ENCODE results near the gene RBM42. TPM values are rescaled to one million over a fixed set of nuclear protein-coding genes. Genes with fewer than 3 reads are reported as not detected.
"Not testable (repeated sequence)": the region's sequence is repeated elsewhere in the genome, so short reads cannot be mapped to it uniquely, and the experiment has no call there.

Gene RBM42
- polyA plus RNA-seq, 4 donors = 59.7 to 71.5 (median 64.9) TPM

- Histone ChIP-seq H3K27ac (ENCODE audit: low read depth in 1 of 3, low read length in 2 of 3) (peak within 1 kb of the TSS; percentile 77 to 89 (median 87)), H3K4me3 (ENCODE audit: low read depth in 1 of 3, low read length in 3 of 3) (peak within 1 kb of the TSS; percentile 80 to 87 (median 86)), H3K36me3 (ENCODE audit: control insufficient read depth in 3 of 3, insufficient read depth in 2 of 3, low read depth in 1 of 3, low read length in 3 of 3) (peaks cover 7 to 30% (median 11%) of the 10 kb centered on the region in 3 donors), H3K27me3 (ENCODE audit: control insufficient read depth in 3 of 3, insufficient read depth in 3 of 3, low read length in 3 of 3) (no peaks in the 10 kb centered on the region), H3K4me1 (ENCODE audit: control insufficient read depth in 3 of 3, insufficient read depth in 2 of 3, low read depth in 1 of 3, low read length in 2 of 3) (peaks cover 0 to 25% (median 2%) of the 10 kb centered on the region in 3 donors), H3K9me3 (ENCODE audit: control insufficient read depth in 2 of 2, insufficient read depth in 1 of 2, low read depth in 1 of 2, low read length in 1 of 2) (no peaks in the 10 kb centered on the region)
- peak; percentile 97 to 100 for DNase-seq
- FAIRE-seq = peak; percentile 64
- WGBS, 3 donors = 0% methylated on average over 46 of the region's 46 CpGs
Measured at GRCh38 chr19:35648017-35648961, 19.5 kb downstream of the RBM42 start, which contains the start of gene COX6B1. COX6B1 (plus strand) TSS chr19:35648323; CDS start chr19:35651244, 2,921 bp downstream.

GRCh38 chr19:35650581-35650980, 21.7 kb downstream of the RBM42 start:
- Histone ChIP-seq H3K36me3 (ENCODE audit: control insufficient read depth in 3 of 3, insufficient read depth in 2 of 3, low read depth in 1 of 3, low read length in 3 of 3) (peaks cover 13 to 44% (median 17%) of the 10 kb centered on the region in 3 donors), H3K9me3 (ENCODE audit: control insufficient read depth in 2 of 2, insufficient read depth in 1 of 2, low read depth in 1 of 2, low read length in 1 of 2) (no peaks in the 10 kb centered on the region), H3K27me3 (ENCODE audit: control insufficient read depth in 3 of 3, insufficient read depth in 3 of 3, low read length in 3 of 3) (no peaks in the 10 kb centered on the region), H3K4me1 (ENCODE audit: control insufficient read depth in 3 of 3, insufficient read depth in 2 of 3, low read depth in 1 of 3, low read length in 2 of 3) (peaks cover 0 to 11% (median 2%) of the 10 kb centered on the region in 3 donors), H3K4me3 (ENCODE audit: low read depth in 1 of 3, low read length in 3 of 3) (no peak overlapping the region), H3K27ac (ENCODE audit: low read depth in 1 of 3, low read length in 2 of 3) (no peak overlapping the region)
- DNase-seq (no peak), FAIRE-seq (no peak)
- WGBS, 3 donors = 72 to 81% (median 78%) methylated on average over 9 of the region's 9 CpGs

GRCh38 chr19:35654828-35655227, 26.0 kb downstream of the RBM42 start:
- peaks cover 19 to 74% (median 27%) of the 10 kb centered on the region in 3 donors for H3K36me3 ChIP-seq (ENCODE audit: control insufficient read depth in 3 of 3, insufficient read depth in 2 of 3, low read depth in 1 of 3, low read length in 3 of 3)
- H3K27ac ChIP-seq (ENCODE audit: low read depth in 1 of 3, low read length in 2 of 3); H3K4me3 ChIP-seq (ENCODE audit: low read depth in 1 of 3, low read length in 3 of 3); FAIRE-seq; DNase-seq; H3K4me1 ChIP-seq (ENCODE audit: control insufficient read depth in 3 of 3, insufficient read depth in 2 of 3, low read depth in 1 of 3, low read length in 2 of 3); H3K27me3 ChIP-seq (ENCODE audit: control insufficient read depth in 3 of 3, insufficient read depth in 3 of 3, low read length in 3 of 3); H3K9me3 ChIP-seq (ENCODE audit: control insufficient read depth in 2 of 2, insufficient read depth in 1 of 2, low read depth in 1 of 2, low read length in 1 of 2): not testable (repeated sequence)
- 95 to 96% (median 96%) methylated on average over 6 of the region's 6 CpGs for WGBS, 3 donors

- DNase-seq (no peak), FAIRE-seq (no peak)
- H3K36me3 ChIP-seq (ENCODE audit: control insufficient read depth in 3 of 3, insufficient read depth in 2 of 3, low read depth in 1 of 3, low read length in 3 of 3) = peaks cover 19 to 72% (median 26%) of the 10 kb centered on the region in 3 donors
- H3K4me1 ChIP-seq (ENCODE audit: control insufficient read depth in 3 of 3, insufficient read depth in 2 of 3, low read depth in 1 of 3, low read length in 2 of 3) = no peaks in the 10 kb centered on the region
- no peaks in the 10 kb centered on the region for H3K27me3 ChIP-seq (ENCODE audit: control insufficient read depth in 3 of 3, insufficient read depth in 3 of 3, low read length in 3 of 3)
- H3K4me3 ChIP-seq (ENCODE audit: low read depth in 1 of 3, low read length in 3 of 3) = no peak overlapping the region
- WGBS, 3 donors = 98 to 100% (median 99%) methylated on average over 4 of the region's 4 CpGs
- no peak overlapping the region for H3K27ac ChIP-seq (ENCODE audit: low read depth in 1 of 3, low read length in 2 of 3)
- no peaks in the 10 kb centered on the region for H3K9me3 ChIP-seq (ENCODE audit: control insufficient read depth in 2 of 2, insufficient read depth in 1 of 2, low read depth in 1 of 2, low read length in 1 of 2)
Measured at GRCh38 chr19:35655600-35655999, 26.8 kb downstream of the RBM42 start.

GRCh38 chr19:35656700-35657099, 27.9 kb downstream of the RBM42 start:
- H3K4me1 ChIP-seq (ENCODE audit: control insufficient read depth in 3 of 3, insufficient read depth in 2 of 3, low read depth in 1 of 3, low read length in 2 of 3) = no peaks in the 10 kb centered on the region
- H3K27ac ChIP-seq (ENCODE audit: low read depth in 1 of 3, low read length in 2 of 3) = no peak overlapping the region
- H3K9me3 ChIP-seq (ENCODE audit: control insufficient read depth in 2 of 2, insufficient read depth in 1 of 2, low read depth in 1 of 2, low read length in 1 of 2) = no peaks in the 10 kb centered on the region
- FAIRE-seq (no peak), DNase-seq (no peak)
- no peaks in the 10 kb centered on the region for H3K27me3 ChIP-seq (ENCODE audit: control insufficient read depth in 3 of 3, insufficient read depth in 3 of 3, low read length in 3 of 3)
- H3K4me3 ChIP-seq (ENCODE audit: low read depth in 1 of 3, low read length in 3 of 3) = no peak overlapping the region
- peaks cover 16 to 68% (median 18%) of the 10 kb centered on the region in 3 donors for H3K36me3 ChIP-seq (ENCODE audit: control insufficient read depth in 3 of 3, insufficient read depth in 2 of 3, low read depth in 1 of 3, low read length in 3 of 3)
- WGBS, 3 donors = 92 to 96% (median 93%) methylated on average over 6 of the region's 6 CpGs

GRCh38 chr19:35657904-35658700, 29.3 kb downstream of the RBM42 start:
- no peak for FAIRE-seq
- H3K27ac ChIP-seq (ENCODE audit: low read depth in 1 of 3, low read length in 2 of 3) = no peak overlapping the region
- 82 to 87% (median 84%) methylated on average over 15 of the region's 15 CpGs for WGBS, 3 donors
- no peaks in the 10 kb centered on the region for H3K4me1 ChIP-seq (ENCODE audit: control insufficient read depth in 3 of 3, insufficient read depth in 2 of 3, low read depth in 1 of 3, low read length in 2 of 3)
- no peak for DNase-seq
- H3K27me3 ChIP-seq (ENCODE audit: control insufficient read depth in 3 of 3, insufficient read depth in 3 of 3, low read length in 3 of 3) = no peaks in the 10 kb centered on the region
- H3K36me3 ChIP-seq (ENCODE audit: control insufficient read depth in 3 of 3, insufficient read depth in 2 of 3, low read depth in 1 of 3, low read length in 3 of 3) = peaks cover 14 to 66% (median 16%) of the 10 kb centered on the region in 3 donors
- no peak overlapping the region for H3K4me3 ChIP-seq (ENCODE audit: low read depth in 1 of 3, low read length in 3 of 3)
- H3K9me3 ChIP-seq (ENCODE audit: control insufficient read depth in 2 of 2, insufficient read depth in 1 of 2, low read depth in 1 of 2, low read length in 1 of 2) = no peaks in the 10 kb centered on the region

- Histone ChIP-seq H3K27me3 (ENCODE audit: control insufficient read depth in 3 of 3, insufficient read depth in 3 of 3, low read length in 3 of 3) (no peaks in the 10 kb centered on the region), H3K4me1 (ENCODE audit: control insufficient read depth in 3 of 3, insufficient read depth in 2 of 3, low read depth in 1 of 3, low read length in 2 of 3) (no peaks in the 10 kb centered on the region), H3K4me3 (ENCODE audit: low read depth in 1 of 3, low read length in 3 of 3) (no peak overlapping the region), H3K36me3 (ENCODE audit: control insufficient read depth in 3 of 3, insufficient read depth in 2 of 3, low read depth in 1 of 3, low read length in 3 of 3) (peaks cover 10 to 47% (median 15%) of the 10 kb centered on the region in 3 donors), H3K27ac (ENCODE audit: low read depth in 1 of 3, low read length in 2 of 3) (no peak overlapping the region), H3K9me3 (ENCODE audit: control insufficient read depth in 2 of 2, insufficient read depth in 1 of 2, low read depth in 1 of 2, low read length in 1 of 2) (no peaks in the 10 kb centered on the region)
- FAIRE-seq (no peak), DNase-seq (no peak)
- WGBS, 3 donors = 97 to 100% (median 98%) methylated on average over 6 of the region's 6 CpGs
Measured at GRCh38 chr19:35661995-35662340, 33.1 kb downstream of the RBM42 start.

- H3K27ac ChIP-seq (ENCODE audit: low read depth in 1 of 3, low read length in 2 of 3) = no peak overlapping the region
- 82 to 92% (median 87%) methylated on average over 3 of the region's 3 CpGs for WGBS, 3 donors
- FAIRE-seq (no peak), DNase-seq (no peak)
- no peaks in the 10 kb centered on the region for H3K9me3 ChIP-seq (ENCODE audit: control insufficient read depth in 2 of 2, insufficient read depth in 1 of 2, low read depth in 1 of 2, low read length in 1 of 2)
- H3K27me3 ChIP-seq (ENCODE audit: control insufficient read depth in 3 of 3, insufficient read depth in 3 of 3, low read length in 3 of 3) = no peaks in the 10 kb centered on the region
- H3K4me1 ChIP-seq (ENCODE audit: control insufficient read depth in 3 of 3, insufficient read depth in 2 of 3, low read depth in 1 of 3, low read length in 2 of 3) = no peaks in the 10 kb centered on the region
- no peak overlapping the region for H3K4me3 ChIP-seq (ENCODE audit: low read depth in 1 of 3, low read length in 3 of 3)
- peaks cover 0 to 28% (median 8%) of the 10 kb centered on the region in 3 donors for H3K36me3 ChIP-seq (ENCODE audit: control insufficient read depth in 3 of 3, insufficient read depth in 2 of 3, low read depth in 1 of 3, low read length in 3 of 3)
Measured at GRCh38 chr19:35663981-35664380, 35.1 kb downstream of the RBM42 start.
